Activated naive CD4-positive, alpha-beta T cell treated with anti-CD3 and anti-CD28 coated beads, Interleukin-2, amount 50 U/mL, for 24 hours (primary cell): ENCODE results near the gene MRPL38.
"Not testable (repeated sequence)": the region's sequence is repeated elsewhere in the genome, so short reads cannot be mapped to it uniquely, and the experiment has no call there.

Source experiments
- H3K27ac Mint-ChIP-seq: one replicate; pipeline ENCODE4 v1.8.0; 2021; ENCODE audit warnings: mild to moderate bottlenecking, mixed read lengths
- H3K27me3 Mint-ChIP-seq: one replicate; pipeline ENCODE4 v1.8.0; 2021; ENCODE audit warnings: mixed read lengths
- H3K36me3 Mint-ChIP-seq: one replicate; pipeline ENCODE4 v1.8.0; 2021; ENCODE audit warnings: mixed read lengths
- H3K4me1 Mint-ChIP-seq: one replicate; pipeline ENCODE4 v1.8.0; 2021; ENCODE audit warnings: mixed read lengths
- H3K4me3 Mint-ChIP-seq: one replicate; pipeline ENCODE4 v1.8.0; 2021; ENCODE audit warnings: mild to moderate bottlenecking, mixed read lengths
- H3K9me3 Mint-ChIP-seq: one replicate; pipeline ENCODE4 v1.8.0; 2021; ENCODE audit warnings: mixed read lengths

The MRPL38 gene

DNA sequence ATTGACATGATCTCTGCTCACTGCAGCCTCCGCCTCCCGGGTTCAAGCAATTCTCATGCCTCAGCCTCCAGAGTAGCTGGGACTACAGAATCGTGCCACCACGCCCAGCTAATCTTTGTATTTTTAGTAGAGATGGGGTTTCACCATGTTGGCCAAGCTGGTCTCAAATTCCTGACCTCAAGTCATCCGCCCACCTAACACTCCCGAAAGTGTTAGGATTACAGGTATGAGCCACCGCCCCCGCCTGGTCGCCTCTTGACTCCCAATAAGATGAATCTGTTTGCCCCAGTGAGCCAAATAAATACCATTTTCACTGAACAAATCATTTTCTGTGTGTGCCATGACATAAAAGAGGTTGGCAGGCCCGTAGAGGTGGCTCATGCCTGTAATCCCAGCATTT is 45.3 kb downstream of the MRPL38 start:
- peaks cover 25% of the 10 kb centered on the region for H3K4me1 Mint-ChIP-seq
- not testable (repeated sequence) for H3K4me3 Mint-ChIP-seq
- peak overlapping the region; percentile 35 for H3K27ac Mint-ChIP-seq

DNA sequence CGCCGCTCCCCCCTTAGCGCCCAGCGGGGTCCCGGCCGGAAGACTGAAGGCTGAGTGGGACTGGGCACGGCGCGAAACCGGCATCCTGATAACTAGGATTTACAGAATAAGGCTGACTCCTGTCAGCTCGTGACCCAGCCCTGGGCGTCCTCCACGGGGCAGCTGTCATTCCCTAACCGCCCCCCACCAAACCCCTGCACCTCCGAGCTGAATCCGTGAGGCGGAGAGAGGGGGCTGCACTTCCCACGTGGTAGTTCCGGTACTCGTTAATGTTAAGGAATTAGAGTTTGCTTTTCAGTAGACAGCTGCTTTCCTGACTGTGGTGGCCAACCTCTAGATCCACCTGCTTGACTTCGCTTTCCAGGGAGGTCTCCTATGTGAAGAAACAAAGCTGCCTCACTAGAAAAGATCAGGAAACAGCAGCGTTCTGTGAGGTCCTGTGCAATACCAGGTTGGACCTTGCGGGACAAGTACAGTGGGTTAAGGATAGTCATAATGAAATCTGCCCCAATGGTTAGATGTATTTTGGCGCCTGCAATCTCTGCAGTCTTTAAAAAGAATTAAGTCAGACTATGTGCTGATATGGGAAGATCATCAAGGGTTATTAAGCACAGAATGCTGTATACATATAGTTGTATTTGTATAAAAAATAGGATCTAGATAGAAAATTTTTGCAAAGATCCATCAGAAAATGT is 48.5 kb downstream of the MRPL38 start:
- Mint-ChIP-seq H3K4me1 (peaks cover 31% of the 10 kb centered on the region), H3K27ac (peak overlapping the region; percentile 90), H3K36me3 (no peaks in the 10 kb centered on the region), H3K27me3 (no peaks in the 10 kb centered on the region), H3K9me3 (no peaks in the 10 kb centered on the region), H3K4me3 (no peak overlapping the region)

More for the DNA sequence above, 45.3 kb downstream of the MRPL38 start:
- H3K9me3 Mint-ChIP-seq, H3K36me3 Mint-ChIP-seq, H3K27me3 Mint-ChIP-seq: not testable (repeated sequence)

DNA sequence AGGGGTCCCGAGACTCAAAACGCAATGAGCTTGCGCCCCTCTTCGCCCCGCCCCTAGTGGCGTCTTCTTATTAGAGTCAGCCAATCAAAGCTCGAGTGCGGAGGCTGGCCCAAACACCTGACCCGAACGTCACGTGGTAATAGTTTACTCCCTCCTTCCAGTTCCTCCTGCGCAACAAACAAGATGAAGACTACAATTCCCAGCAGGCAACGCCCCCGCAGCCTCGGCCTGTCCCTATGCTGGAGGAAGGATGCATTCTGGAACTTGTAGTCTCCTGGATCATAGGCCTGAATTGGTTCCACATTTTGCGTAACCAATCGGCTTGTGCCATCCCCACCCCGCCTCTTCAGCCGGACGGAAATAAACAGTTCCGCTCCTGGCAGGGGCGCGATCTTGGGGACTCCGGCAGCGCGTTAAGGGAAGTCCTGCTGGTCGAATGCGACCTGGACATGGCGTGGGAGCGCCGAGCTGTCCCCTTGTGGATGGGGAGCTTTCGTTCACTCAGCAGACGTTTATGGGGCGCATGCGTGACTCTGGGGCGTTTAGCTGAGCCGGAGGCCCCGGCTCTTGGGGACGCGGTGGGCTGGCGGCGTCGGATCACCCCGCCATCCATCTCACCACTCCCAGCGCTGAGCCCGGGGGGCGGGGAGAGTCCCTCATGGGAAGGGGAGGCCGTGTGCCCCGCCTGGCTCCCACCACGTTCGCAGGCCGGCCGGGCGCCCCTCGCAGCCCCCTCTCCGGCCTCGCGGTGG is 49.2 kb downstream of the MRPL38 start, which contains the start of gene WBP2:
WBP2 (minus strand) TSS at position 26 of the 752 bp plus-strand sequence. CDS start 38 bp downstream, outside the sequence.
- Mint-ChIP-seq H3K9me3 (no peaks in the 10 kb centered on the region), H3K4me1 (peaks cover 31% of the 10 kb centered on the region), H3K36me3 (no peaks in the 10 kb centered on the region), H3K4me3 (no peak within 1 kb of the TSS), H3K27me3 (no peaks in the 10 kb centered on the region), H3K27ac (peak within 1 kb of the TSS; percentile 90)

DNA sequence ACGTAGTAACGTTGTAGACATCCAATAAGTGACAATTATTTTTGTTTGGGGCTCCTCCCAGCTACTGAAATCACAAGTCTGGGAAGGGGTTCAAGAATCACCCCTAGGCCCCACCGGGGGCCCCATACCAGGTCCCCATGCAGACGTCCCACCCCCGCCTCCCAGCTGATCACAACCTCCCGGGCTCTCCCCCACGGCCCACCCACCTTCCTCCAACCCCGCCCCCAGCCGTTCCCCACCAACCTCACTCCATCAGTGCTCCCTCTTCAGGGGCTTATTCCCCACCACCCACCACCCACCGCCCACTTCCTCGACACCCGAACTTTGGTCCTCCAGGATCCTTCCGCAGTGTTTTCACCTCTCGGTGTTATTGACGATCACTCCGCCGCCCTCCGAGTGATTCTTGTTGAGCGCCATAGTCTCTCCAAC is 49.8 kb downstream of the MRPL38 start:
- Mint-ChIP-seq H3K4me1 (peaks cover 31% of the 10 kb centered on the region), H3K9me3 (no peaks in the 10 kb centered on the region), H3K36me3 (no peaks in the 10 kb centered on the region), H3K27me3 (no peaks in the 10 kb centered on the region), H3K27ac (no peak overlapping the region), H3K4me3 (no peak overlapping the region)

DNA sequence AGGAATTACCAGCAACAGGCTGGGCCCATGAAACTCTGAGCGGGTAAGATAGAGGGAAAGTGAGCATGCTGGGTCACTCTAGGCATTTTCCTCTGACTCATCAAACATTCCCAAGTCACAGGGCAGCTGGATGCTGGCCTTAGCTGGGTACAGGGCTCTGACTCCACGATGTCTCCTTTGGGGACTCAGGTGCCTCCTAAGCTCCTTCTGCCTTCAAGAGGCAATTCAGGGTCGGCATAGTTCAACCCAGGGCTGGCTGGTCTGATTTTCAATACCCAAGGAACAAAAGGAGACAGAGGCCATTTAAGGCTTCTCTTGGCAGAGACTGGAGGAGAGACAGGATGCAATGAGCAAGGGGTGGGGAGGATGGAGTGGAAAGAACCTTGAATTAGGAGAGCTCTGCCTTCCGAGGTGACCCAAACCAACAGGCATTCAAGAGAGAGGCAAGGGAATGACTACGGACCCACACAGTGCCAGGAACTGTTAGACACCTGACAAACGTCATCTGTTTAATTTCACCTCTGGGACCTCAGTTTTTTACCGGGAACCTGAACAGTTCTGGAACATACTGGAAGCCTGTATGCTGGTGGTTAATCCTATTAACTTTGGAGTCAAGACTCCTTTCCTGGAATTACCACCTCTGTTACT is 50.5 kb downstream of the MRPL38 start:
- Mint-ChIP-seq H3K36me3 (no peaks in the 10 kb centered on the region), H3K27me3 (no peaks in the 10 kb centered on the region), H3K9me3 (no peaks in the 10 kb centered on the region), H3K4me3 (no peak overlapping the region), H3K4me1 (peaks cover 31% of the 10 kb centered on the region), H3K27ac (no peak overlapping the region)

DNA sequence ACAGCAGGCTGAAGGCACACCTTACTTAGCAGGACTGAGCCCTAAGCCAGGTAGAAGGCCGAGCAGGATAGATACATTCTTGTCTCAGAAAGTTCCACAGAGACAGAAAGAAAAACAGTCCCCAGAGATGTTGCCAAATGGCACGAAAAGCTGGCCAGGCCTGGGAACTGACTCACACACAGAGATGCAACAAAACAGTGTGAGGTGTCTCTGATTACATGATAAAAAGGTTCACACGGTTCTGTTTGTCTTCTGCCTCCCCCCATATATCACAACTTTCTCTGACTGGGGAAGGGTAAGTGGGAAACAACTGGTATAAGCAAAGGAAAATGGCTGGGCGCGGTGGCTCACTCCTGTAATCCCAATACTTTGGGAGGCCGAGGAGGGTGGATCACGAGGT is 51.3 kb downstream of the MRPL38 start:
- Mint-ChIP-seq H3K27ac (peak overlapping the region; percentile 35), H3K4me1 (peaks cover 28% of the 10 kb centered on the region), H3K9me3 (no peaks in the 10 kb centered on the region), H3K4me3 (peak overlapping the region; percentile 51), H3K27me3 (no peaks in the 10 kb centered on the region), H3K36me3 (no peaks in the 10 kb centered on the region)

DNA sequence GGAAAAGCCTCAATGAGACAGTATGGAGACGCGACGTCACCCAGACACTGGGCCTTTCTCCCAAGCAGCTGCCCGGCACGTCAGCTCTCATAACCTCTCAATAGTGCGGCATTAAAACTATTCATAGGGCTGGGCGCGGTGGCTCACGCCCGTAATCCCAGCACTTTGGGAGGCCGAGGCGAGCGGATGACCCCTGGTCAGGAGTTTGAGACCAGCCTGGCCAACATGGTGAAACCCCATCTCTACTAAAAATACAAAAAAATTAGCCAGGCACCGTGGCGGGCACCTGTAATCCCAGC is 53.0 kb downstream of the MRPL38 start:
- H3K27ac Mint-ChIP-seq, H3K36me3 Mint-ChIP-seq, H3K9me3 Mint-ChIP-seq, H3K4me3 Mint-ChIP-seq, H3K27me3 Mint-ChIP-seq: not testable (repeated sequence)
- H3K4me1 Mint-ChIP-seq = peaks cover 30% of the 10 kb centered on the region

DNA sequence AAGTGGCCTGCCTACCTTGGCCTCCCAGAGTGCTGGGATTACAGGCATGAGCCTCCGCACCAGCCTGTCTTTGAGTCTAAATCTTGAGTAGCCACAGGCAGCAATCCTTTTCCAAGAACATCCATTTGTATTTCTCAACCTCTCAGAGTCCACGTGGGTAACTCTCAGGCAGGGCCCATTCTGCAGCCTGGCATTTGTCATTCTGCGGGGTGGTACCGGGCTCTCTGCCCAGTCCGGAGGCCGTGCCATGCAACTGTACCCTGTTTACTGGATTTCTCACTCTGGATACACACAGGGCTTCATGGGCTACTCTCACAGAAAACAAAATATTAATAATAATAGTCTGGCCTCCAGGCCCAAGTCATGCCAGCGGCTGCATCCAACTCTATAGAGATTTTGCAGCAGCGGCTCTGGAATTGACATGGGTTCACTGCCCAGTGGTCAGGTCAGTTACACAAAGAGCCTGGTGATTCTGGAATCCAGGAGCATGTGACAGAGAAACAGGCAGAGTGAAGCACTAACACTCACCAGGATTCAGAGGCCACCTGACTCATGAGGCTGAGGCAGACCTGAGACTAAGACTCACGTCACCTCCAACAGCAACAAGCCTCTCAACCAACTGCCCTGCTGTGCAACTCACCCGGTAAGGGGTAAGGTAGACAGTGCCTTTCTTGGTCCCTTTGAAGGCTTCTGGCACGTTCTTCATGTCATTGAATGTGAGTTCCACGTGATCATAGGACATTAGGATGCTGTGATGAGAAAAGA is 53.6 kb downstream of the MRPL38 start:
- Mint-ChIP-seq H3K4me3 (no peak overlapping the region), H3K27ac (no peak overlapping the region), H3K36me3 (peaks cover 1% of the 10 kb centered on the region)

DNA sequence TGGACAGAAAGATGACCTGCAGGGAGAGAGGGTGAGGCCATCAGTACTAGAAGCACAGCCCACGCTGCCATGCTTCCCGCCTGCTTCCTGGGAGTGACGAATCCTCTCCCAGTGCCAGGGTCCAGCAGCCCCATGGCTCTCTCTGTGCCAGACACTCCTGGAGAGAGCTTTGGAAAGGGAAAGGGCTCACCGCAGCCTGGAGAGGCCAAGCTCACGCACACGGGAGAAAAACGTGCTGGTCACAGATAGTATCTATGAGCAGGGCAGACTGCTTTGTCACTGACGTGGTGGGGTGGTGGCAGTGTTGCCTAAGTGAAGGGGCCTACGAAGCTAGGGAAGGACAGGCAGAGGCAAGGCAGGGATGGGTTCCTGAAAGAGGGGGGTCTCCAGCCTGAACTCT is 55.0 kb downstream of the MRPL38 start:
- Mint-ChIP-seq H3K4me1 (peaks cover 35% of the 10 kb centered on the region), H3K36me3 (peaks cover 1% of the 10 kb centered on the region)

More for the DNA sequence above, 53.6 kb downstream of the MRPL38 start:
- H3K9me3 Mint-ChIP-seq = no peaks in the 10 kb centered on the region
- H3K4me1 Mint-ChIP-seq = peaks cover 24% of the 10 kb centered on the region
- H3K27me3 Mint-ChIP-seq = no peaks in the 10 kb centered on the region

DNA sequence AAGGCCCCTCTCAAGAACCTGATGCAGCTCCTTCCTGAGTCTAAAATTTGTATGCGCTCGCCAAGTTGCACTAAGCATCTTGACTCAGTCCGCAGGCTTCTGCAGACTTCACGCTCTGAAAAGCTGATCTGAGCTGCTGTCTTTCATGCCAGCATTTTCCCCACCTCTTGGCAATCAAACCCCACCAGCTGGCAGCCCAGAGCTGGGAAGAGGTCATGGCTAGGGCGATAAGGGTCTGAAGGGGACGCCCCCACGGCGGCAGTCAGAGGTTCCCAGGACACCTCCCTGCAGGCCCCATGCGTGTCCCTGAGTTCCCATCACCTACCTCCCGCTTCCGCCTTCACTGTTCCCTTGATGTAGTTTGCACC is 55.4 kb downstream of the MRPL38 start:
- no peaks in the 10 kb centered on the region for H3K27me3 Mint-ChIP-seq
- no peak overlapping the region for H3K4me3 Mint-ChIP-seq
- peaks cover 31% of the 10 kb centered on the region for H3K4me1 Mint-ChIP-seq
- peaks cover 1% of the 10 kb centered on the region for H3K36me3 Mint-ChIP-seq
- no peak overlapping the region for H3K27ac Mint-ChIP-seq
- no peaks in the 10 kb centered on the region for H3K9me3 Mint-ChIP-seq

More for the DNA sequence above, 55.0 kb downstream of the MRPL38 start:
- Mint-ChIP-seq H3K27ac (no peak overlapping the region), H3K9me3 (no peaks in the 10 kb centered on the region), H3K27me3 (no peaks in the 10 kb centered on the region), H3K4me3 (no peak overlapping the region)
